HL-60 (cell line): ENCODE measurements around the gene RRAGD.
A peak's percentile ranks its signal among the peaks of the same experiment; 100 is the strongest.

Experiments
- DNase-seq, 2 experiments: peaks; one replicate each; pipeline ENCODE4 v3.0.0-alpha.2; 2010 to 2020; ENCODE audit warnings: low read depth in 1 of 2, low spot score in 1 of 2
- H3K27ac ChIP-seq: fragments of 250-450 bp; sonication (Bioruptor Pico); replicated peaks from 2 replicates; pipeline ENCODE4 v1.5.1; 2020; ENCODE audit warnings: mild to moderate bottlenecking, moderate library complexity
- H3K27me3 ChIP-seq: fragments of 250-450 bp; sonication (Bioruptor Pico); 2 replicates; pipeline ENCODE4 v1.5.1; 2021; ENCODE audit warnings: mild to moderate bottlenecking, moderate library complexity; ENCODE audit not compliant: insufficient read depth, poor library complexity, severe bottlenecking
- H3K4me3 ChIP-seq: replicated peaks from 2 replicates; pipeline ENCODE4 v1.5.1; 2011; ENCODE audit warnings: mild to moderate bottlenecking, control low read depth, low read length; ENCODE audit not compliant: insufficient read depth
- CTCF ChIP-seq: IDR thresholded peaks from one replicate; pipeline ENCODE4 v1.5.1; 2011; ENCODE audit warnings: low read length, control low read depth, inconsistent platforms; ENCODE audit not compliant: insufficient read depth
- GABPA ChIP-seq: IDR thresholded peaks from 2 replicates; pipeline ENCODE4 v1.6.1; 2012; ENCODE audit warnings: low read depth
- POLR2AphosphoS5 ChIP-seq: IDR thresholded peaks from 2 replicates; pipeline ENCODE4 v1.6.1; 2012; ENCODE audit warnings: low read depth
- SPI1 ChIP-seq: IDR thresholded peaks from 2 replicates; pipeline ENCODE4 v1.6.1; 2012; ENCODE audit warnings: low read depth, mild to moderate bottlenecking, borderline replicate concordance
- TF ChIP-seq, protein P1 (sequence below): IDR thresholded peaks from 2 replicates; pipeline ENCODE4 v1.6.1; 2012; ENCODE audit warnings: low read depth; ENCODE audit not compliant: insufficient replicate concordance

The RRAGD gene

GRCh38 chr6:89385846-89386245 lies 26.2 kb downstream of the RRAGD start:
- H3K27ac ChIP-seq: no peak overlapping the region
- no peak for DNase-seq
- no peak overlapping the region for H3K4me3 ChIP-seq
- no peaks in the 10 kb centered on the region for H3K27me3 ChIP-seq
- no peak for TF ChIP-seq GABPA
- TF ChIP-seq, protein P1, sequence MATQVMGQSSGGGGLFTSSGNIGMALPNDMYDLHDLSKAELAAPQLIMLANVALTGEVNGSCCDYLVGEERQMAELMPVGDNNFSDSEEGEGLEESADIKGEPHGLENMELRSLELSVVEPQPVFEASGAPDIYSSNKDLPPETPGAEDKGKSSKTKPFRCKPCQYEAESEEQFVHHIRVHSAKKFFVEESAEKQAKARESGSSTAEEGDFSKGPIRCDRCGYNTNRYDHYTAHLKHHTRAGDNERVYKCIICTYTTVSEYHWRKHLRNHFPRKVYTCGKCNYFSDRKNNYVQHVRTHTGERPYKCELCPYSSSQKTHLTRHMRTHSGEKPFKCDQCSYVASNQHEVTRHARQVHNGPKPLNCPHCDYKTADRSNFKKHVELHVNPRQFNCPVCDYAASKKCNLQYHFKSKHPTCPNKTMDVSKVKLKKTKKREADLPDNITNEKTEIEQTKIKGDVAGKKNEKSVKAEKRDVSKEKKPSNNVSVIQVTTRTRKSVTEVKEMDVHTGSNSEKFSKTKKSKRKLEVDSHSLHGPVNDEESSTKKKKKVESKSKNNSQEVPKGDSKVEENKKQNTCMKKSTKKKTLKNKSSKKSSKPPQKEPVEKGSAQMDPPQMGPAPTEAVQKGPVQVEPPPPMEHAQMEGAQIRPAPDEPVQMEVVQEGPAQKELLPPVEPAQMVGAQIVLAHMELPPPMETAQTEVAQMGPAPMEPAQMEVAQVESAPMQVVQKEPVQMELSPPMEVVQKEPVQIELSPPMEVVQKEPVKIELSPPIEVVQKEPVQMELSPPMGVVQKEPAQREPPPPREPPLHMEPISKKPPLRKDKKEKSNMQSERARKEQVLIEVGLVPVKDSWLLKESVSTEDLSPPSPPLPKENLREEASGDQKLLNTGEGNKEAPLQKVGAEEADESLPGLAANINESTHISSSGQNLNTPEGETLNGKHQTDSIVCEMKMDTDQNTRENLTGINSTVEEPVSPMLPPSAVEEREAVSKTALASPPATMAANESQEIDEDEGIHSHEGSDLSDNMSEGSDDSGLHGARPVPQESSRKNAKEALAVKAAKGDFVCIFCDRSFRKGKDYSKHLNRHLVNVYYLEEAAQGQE: no peak

DNA sequence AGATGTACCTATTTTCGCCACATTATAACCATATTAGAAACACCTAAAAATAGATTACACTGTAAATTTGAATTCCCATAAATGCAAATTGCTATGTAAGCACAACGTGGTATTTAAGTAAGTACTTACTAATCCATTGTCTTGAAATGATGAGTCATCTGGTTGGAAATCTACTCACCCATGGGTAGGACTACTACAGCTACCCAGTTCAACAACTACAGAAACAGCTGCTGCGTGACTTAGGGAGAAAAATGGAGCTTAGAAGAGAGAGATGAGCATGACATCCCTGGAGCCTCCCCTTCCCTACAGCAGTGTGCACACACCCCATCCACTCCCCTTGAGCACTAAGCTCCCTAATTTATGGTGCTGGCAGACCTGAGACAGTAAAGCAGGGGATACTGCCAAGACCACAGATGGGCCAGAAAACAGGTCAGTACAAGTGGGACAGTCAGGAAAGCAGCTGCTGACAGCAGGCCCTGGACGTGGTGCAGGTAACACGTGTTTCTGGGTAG lies 26.9 kb downstream of the RRAGD start:
- no peak for DNase-seq
- Histone ChIP-seq H3K27me3 (no peaks in the 10 kb centered on the region), H3K4me3 (no peak overlapping the region), H3K27ac (no peak overlapping the region)
- TF ChIP-seq CTCF: no peak
- TF ChIP-seq, protein P1: no peak

DNA sequence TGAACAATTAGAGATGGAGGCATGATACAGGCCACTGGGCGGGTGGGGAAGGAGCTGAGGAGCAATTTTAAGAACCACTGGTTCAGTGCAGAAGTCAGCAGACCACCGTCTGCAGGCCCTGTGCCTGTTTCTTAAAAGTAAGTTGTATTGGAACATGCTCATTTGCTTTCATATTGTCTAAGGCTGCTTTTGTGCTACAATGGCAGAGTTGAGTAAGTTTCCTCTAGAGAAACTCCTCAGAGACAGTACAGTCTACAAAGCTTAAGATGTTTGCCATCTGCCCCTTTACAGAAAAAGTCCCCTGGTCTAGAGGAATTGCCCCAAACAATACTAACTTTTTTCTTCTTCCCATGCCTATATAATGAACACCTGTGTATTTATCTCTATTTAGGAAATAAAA lies 31.0 kb downstream of the RRAGD start:
- peak overlapping the region; percentile 6; the same call in 1 of the 2 replicates for H3K27ac ChIP-seq
- DNase-seq: no peak
- TF ChIP-seq, protein P1: no peak
- TF ChIP-seq GABPA (no peak), SPI1 (no peak), POLR2AphosphoS5 (no peak), CTCF (no peak)
- H3K4me3 ChIP-seq: no peak overlapping the region
- H3K27me3 ChIP-seq: no peaks in the 10 kb centered on the region

DNA sequence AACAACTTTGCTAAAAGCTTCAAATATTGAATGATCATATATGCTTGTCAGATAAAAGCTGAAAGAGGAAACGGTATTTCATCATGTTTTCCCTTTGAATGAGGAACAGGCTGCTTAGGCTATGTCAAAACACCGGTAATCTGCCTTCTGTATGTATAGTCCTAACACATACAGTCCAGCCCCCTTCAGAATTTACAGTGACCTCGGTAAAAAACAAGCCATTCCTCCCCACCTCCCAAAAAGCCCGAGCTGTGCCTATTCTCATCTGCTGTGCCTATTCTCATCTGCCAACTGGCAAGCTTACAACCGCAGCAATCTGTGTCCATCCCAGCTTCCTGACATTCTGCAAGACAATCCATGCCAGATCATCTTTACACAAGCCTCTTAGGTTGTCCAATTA lies 32.8 kb downstream of the RRAGD start:
- Histone ChIP-seq H3K4me3 (0 out of 2 replicates have a peak overlapping the region, but pooled peaks have one; percentile 7), H3K27ac (peak overlapping the region; percentile 69), H3K27me3 (no peaks in the 10 kb centered on the region)
- peak; percentile 73 to 82 for DNase-seq
- TF ChIP-seq CTCF (no peak), POLR2AphosphoS5 (peak; percentile 44; the same call in 1 of the 2 replicates), SPI1 (peak; percentile 99), GABPA (no peak)
- TF ChIP-seq, protein P1: no peak
